PFSK-1 (cell line): ENCODE measurements around the gene RYR1.

Experiments
- POLR2AphosphoS5 ChIP-seq: IDR thresholded peaks from 2 replicates; pipeline ENCODE4 v1.6.1; 2012; ENCODE audit warnings: low read depth, mild to moderate bottlenecking, control low read depth, low read length, moderate library complexity
- SIN3A ChIP-seq: IDR thresholded peaks from 2 replicates; pipeline ENCODE4 v1.6.1; 2012; ENCODE audit warnings: mild to moderate bottlenecking, low read length, moderate library complexity, borderline replicate concordance; ENCODE audit not compliant: insufficient read depth
- TAF1 ChIP-seq: IDR thresholded peaks from 2 replicates; pipeline ENCODE4 v1.6.1; 2012; ENCODE audit warnings: low read length, control low read depth, borderline replicate concordance; ENCODE audit not compliant: insufficient read depth
- TF ChIP-seq, protein P1 (sequence below), 2 experiments: IDR thresholded peaks; 2 replicates each; pipeline versions ENCODE4 v1.6.1 to v1.8.0; 2011 to 2012; ENCODE audit warnings: low read depth in 2 of 2, low read length in 2 of 2, control low read depth in 1 of 2, inconsistent platforms in 1 of 2, mild to moderate bottlenecking in 1 of 2, moderate library complexity in 1 of 2; ENCODE audit not compliant: insufficient read depth in 1 of 2

DNA sequence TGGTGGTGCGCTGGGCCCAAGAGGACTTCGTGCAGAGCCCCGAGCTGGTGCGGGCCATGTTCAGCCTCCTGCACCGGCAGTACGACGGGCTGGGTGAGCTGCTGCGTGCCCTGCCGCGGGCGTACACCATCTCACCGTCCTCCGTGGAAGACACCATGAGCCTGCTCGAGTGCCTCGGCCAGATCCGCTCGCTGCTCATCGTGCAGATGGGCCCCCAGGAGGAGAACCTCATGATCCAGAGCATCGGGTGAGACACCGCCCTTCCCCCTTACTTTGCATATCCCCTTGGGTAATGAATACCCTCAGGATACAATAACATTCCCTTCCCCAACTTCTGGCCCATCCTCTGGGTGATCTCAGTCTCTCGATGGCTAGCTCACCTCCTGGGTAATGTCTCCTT, 60.9 kb downstream of the RYR1 start:
- no peak for TF ChIP-seq TAF1
- no peak for TF ChIP-seq SIN3A
- no peak for TF ChIP-seq POLR2AphosphoS5
- TF ChIP-seq, protein P1, sequence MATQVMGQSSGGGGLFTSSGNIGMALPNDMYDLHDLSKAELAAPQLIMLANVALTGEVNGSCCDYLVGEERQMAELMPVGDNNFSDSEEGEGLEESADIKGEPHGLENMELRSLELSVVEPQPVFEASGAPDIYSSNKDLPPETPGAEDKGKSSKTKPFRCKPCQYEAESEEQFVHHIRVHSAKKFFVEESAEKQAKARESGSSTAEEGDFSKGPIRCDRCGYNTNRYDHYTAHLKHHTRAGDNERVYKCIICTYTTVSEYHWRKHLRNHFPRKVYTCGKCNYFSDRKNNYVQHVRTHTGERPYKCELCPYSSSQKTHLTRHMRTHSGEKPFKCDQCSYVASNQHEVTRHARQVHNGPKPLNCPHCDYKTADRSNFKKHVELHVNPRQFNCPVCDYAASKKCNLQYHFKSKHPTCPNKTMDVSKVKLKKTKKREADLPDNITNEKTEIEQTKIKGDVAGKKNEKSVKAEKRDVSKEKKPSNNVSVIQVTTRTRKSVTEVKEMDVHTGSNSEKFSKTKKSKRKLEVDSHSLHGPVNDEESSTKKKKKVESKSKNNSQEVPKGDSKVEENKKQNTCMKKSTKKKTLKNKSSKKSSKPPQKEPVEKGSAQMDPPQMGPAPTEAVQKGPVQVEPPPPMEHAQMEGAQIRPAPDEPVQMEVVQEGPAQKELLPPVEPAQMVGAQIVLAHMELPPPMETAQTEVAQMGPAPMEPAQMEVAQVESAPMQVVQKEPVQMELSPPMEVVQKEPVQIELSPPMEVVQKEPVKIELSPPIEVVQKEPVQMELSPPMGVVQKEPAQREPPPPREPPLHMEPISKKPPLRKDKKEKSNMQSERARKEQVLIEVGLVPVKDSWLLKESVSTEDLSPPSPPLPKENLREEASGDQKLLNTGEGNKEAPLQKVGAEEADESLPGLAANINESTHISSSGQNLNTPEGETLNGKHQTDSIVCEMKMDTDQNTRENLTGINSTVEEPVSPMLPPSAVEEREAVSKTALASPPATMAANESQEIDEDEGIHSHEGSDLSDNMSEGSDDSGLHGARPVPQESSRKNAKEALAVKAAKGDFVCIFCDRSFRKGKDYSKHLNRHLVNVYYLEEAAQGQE (IDR thresholded peaks at IDR 0.05; ENCODE audit: insufficient read depth in 1 of 2, low read depth in 2 of 2, low read length in 2 of 2): no peak
